CD14-positive monocyte (primary cell): ENCODE measurements around the gene LBP. TPM values are rescaled to one million over a fixed set of nuclear protein-coding genes. Genes with fewer than 3 reads are reported as not detected.
A peak's percentile ranks its signal among the peaks of the same experiment; 100 is the strongest.

Experiments
- DNase-seq, 3 donors: peaks; one replicate each; pipeline ENCODE4 v3.0.0-alpha.2; 2011 to 2022
- H2AFZ ChIP-seq: 2 replicates; pipeline ENCODE4 v1.6.0; 2012; ENCODE audit warnings: mild to moderate bottlenecking, low read depth, low read length, inconsistent platforms; ENCODE audit not compliant: insufficient read depth, poor library complexity, severe bottlenecking
- H3K27ac ChIP-seq, 2 donors: 1 replicate in 1 of 2; 2 replicates in 1 of 2; pipeline ENCODE4 v1.5.1; 2012 to 2013; ENCODE audit warnings: low read length in 2 of 2, control low read depth in 1 of 2, inconsistent platforms in 1 of 2, low read depth in 1 of 2, mild to moderate bottlenecking in 1 of 2
- H3K27me3 ChIP-seq, 2 donors: one replicate each; pipeline versions ENCODE4 v1.6.0 to v1.6.1; 2011 to 2013; ENCODE audit warnings: low read length in 2 of 2; ENCODE audit not compliant: control insufficient read depth in 2 of 2, insufficient read depth in 2 of 2
- H3K36me3 ChIP-seq, 2 donors: replicated peaks in 1 of 2; 1 replicate in 1 of 2; 2 replicates in 1 of 2; pipeline versions ENCODE4 v1.5.1 to v1.6.1; 2012 to 2013; ENCODE audit warnings: low read length in 2 of 2, control low read depth in 1 of 2, inconsistent platforms in 1 of 2, mild to moderate bottlenecking in 1 of 2; ENCODE audit not compliant: insufficient read depth in 2 of 2, control insufficient read depth in 1 of 2
- H3K4me1 ChIP-seq, 2 donors: 1 replicate in 1 of 2; 2 replicates in 1 of 2; pipeline versions ENCODE4 v1.5.1 to v1.6.1; 2012 to 2013; ENCODE audit warnings: low read length in 2 of 2, control low read depth in 1 of 2, inconsistent platforms in 1 of 2, mild to moderate bottlenecking in 1 of 2, moderate library complexity in 1 of 2; ENCODE audit not compliant: insufficient read depth in 2 of 2, control insufficient read depth in 1 of 2
- H3K4me2 ChIP-seq: replicated peaks from 2 replicates; pipeline ENCODE3; 2012; ENCODE audit warnings: low read length, moderate library complexity, mild to moderate bottlenecking; ENCODE audit not compliant: poor library complexity, severe bottlenecking; ENCODE audit errors: extremely low read depth
- H3K4me3 ChIP-seq, 3 experiments: fragments of 200-600 bp in 1 of 3; sonication (generic) in 1 of 3; replicated peaks in 1 of 3; 1 replicate in 2 of 3; 2 replicates in 1 of 3; pipeline ENCODE4 v1.5.1; 2011 to 2013; ENCODE audit warnings: low read length in 3 of 3, mild to moderate bottlenecking in 3 of 3, control low read depth in 2 of 3, low read depth in 2 of 3, inconsistent platforms in 1 of 3, moderate library complexity in 1 of 3
- H3K79me2 ChIP-seq: 2 replicates; pipeline ENCODE4 v1.6.0; 2012; ENCODE audit warnings: mild to moderate bottlenecking, control low read depth, inconsistent platforms, low read length, moderate library complexity; ENCODE audit not compliant: insufficient read depth
- H3K9ac ChIP-seq: 2 replicates; pipeline ENCODE4 v1.6.0; 2017; ENCODE audit warnings: low read length, mild to moderate bottlenecking; ENCODE audit not compliant: insufficient read depth, poor library complexity, severe bottlenecking
- H3K9me3 ChIP-seq, 2 donors: replicated peaks in 1 of 2; 1 replicate in 1 of 2; 2 replicates in 1 of 2; pipeline versions ENCODE4 v1.5.1 to v1.6.1; 2012 to 2013; ENCODE audit warnings: low read length in 2 of 2, control low read depth in 1 of 2; ENCODE audit not compliant: control insufficient read depth in 1 of 2, insufficient read depth in 1 of 2
- H4K20me1 ChIP-seq: 2 replicates; pipeline ENCODE4 v1.6.0; 2012; ENCODE audit warnings: mild to moderate bottlenecking, low read length, control low read depth, moderate library complexity; ENCODE audit not compliant: insufficient read depth
- H3K27ac Mint-ChIP-seq, 7 donors: one replicate each; pipeline ENCODE4 v1.8.0; 2020; ENCODE audit warnings: mild to moderate bottlenecking in 7 of 7, mixed read lengths in 7 of 7, moderate library complexity in 6 of 7, inconsistent platforms in 2 of 7
- H3K27me3 Mint-ChIP-seq, 3 donors: one replicate each; pipeline ENCODE4 v1.8.0; 2021 to 2022; ENCODE audit warnings: low read depth in 3 of 3, mild to moderate bottlenecking in 3 of 3, mixed read lengths in 3 of 3, moderate library complexity in 3 of 3, inconsistent platforms in 1 of 3
- H3K36me3 Mint-ChIP-seq, 2 donors: one replicate each; pipeline ENCODE4 v1.8.0; 2020; ENCODE audit warnings: mixed read lengths in 2 of 2, inconsistent platforms in 1 of 2, mild to moderate bottlenecking in 1 of 2
- H3K4me1 Mint-ChIP-seq: one replicate; pipeline ENCODE4 v1.8.0; 2020; ENCODE audit warnings: mild to moderate bottlenecking, mixed read lengths
- H3K4me3 Mint-ChIP-seq, 2 donors: one replicate each; pipeline ENCODE4 v1.8.0; 2020; ENCODE audit warnings: mild to moderate bottlenecking in 2 of 2, mixed read lengths in 2 of 2, moderate library complexity in 1 of 2
- H3K9me3 Mint-ChIP-seq, 7 donors: one replicate each; pipeline ENCODE4 v1.8.0; 2020 to 2022; ENCODE audit warnings: mixed read lengths in 7 of 7, mild to moderate bottlenecking in 6 of 7, moderate library complexity in 6 of 7, inconsistent platforms in 2 of 7
- CTCF ChIP-seq: fragments of 200-600 bp; IDR thresholded peaks from one replicate; pipeline ENCODE4 v1.8.0; 2022; ENCODE audit warnings: antibody characterized with exemption, mild to moderate bottlenecking
- WGBS: methylation state at CpG from one replicate; pipeline ENCODE4 v1.1.5; 2013; ENCODE audit warnings: missing lambda C conversion rate; ENCODE audit not compliant: insufficient coverage; 5-methylcytosine and 5-hydroxymethylcytosine counted together
- intact Hi-C, 2 donors: fragments of 100-400 bp; cut with micrococcal nuclease; formaldehyde crosslinking; loops; one replicate each; pipeline versions ENCODE4 v1.15.0 to v1.15.1; 2023
- polyA plus RNA-seq, 3 donors: library from polyadenylated mRNA; depleted of rRNA in 1 of 3; unstranded in 2 of 3; stranded (reverse) in 1 of 3; fragments of 300-500 nt in 2 of 3; fragments of >200 nt in 1 of 3; fragmentation: Illumina TruSeq in 2 of 3; gene quantifications; 1 replicate in 2 of 3; 2 replicates in 1 of 3; pipeline ENCODE4 v1.2.3, GENCODE V29; 2012 to 2021

The LBP gene
- polyA plus RNA-seq, 3 donors, result not detected

- Histone ChIP-seq H3K4me3 (no peak overlapping the region), H3K79me2 (no peaks in the 10 kb centered on the region), H3K4me1 (no peaks in the 10 kb centered on the region), H3K9me3 (no peaks in the 10 kb centered on the region), H3K36me3 (peaks cover 35 to 49% of the 10 kb centered on the region in 2 donors), H3K4me2 (no peak overlapping the region), H2AFZ (no peak overlapping the region), H3K27ac (no peak overlapping the region), H3K9ac (no peak overlapping the region), H3K27me3 (no peaks in the 10 kb centered on the region), H4K20me1 (no peaks in the 10 kb centered on the region)
- Mint-ChIP-seq H3K36me3 (peaks cover 58 to 64% of the 10 kb centered on the region in 2 donors), H3K4me3 (no peak overlapping the region), H3K27me3 (peaks cover 4 to 20% (median 10%) of the 10 kb centered on the region in 3 donors), H3K27ac (peak overlapping the region in 1 of 7 donors; percentile 47), H3K9me3 (peaks cover 0 to 6% (median 4%) of the 10 kb centered on the region in 7 donors), H3K4me1 (peaks cover 6% of the 10 kb centered on the region)
- intact Hi-C loops, result no loop called here
- no peak for TF ChIP-seq CTCF
- 100% methylated on average over 1 of the region's 3 CpGs for WGBS
- DNase-seq, result no peak
Observed at GRCh38 chr20:38325167-38325566, 21.1 kb upstream of the LBP start.

DNA sequence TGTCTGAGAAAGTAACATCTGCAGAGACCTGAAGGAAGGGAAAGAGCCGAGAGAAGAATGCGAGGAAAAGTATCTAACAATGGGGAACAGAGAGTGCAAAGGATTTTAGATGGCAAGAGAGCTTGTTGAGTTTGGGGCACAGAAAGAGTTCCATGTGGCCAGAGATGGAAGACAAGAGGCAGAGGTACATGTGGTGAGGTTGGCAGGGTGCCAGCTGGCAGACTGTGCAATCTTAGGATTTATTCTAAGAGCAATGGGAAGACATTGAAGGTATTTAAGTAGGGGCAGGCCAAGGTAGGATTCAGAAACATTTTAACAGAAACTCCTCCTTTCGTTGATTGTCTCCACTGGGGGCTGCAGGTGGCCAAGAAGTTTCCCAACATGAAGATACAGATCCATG lies 20.4 kb upstream of the LBP start:
- Mint-ChIP-seq H3K27ac (peak overlapping the region in 1 of 7 donors; percentile 47), H3K27me3 (peaks cover 4 to 17% (median 6%) of the 10 kb centered on the region in 3 donors), H3K4me3 (no peak overlapping the region), H3K9me3 (peaks cover 0 to 6% (median 4%) of the 10 kb centered on the region in 7 donors), H3K4me1 (peaks cover 5% of the 10 kb centered on the region), H3K36me3 (peaks cover 54 to 59% of the 10 kb centered on the region in 2 donors)
- Histone ChIP-seq H3K27me3 (no peaks in the 10 kb centered on the region), H4K20me1 (no peaks in the 10 kb centered on the region), H3K4me3 (no peak overlapping the region), H2AFZ (no peak overlapping the region), H3K4me2 (no peak overlapping the region), H3K4me1 (no peaks in the 10 kb centered on the region), H3K79me2 (no peaks in the 10 kb centered on the region), H3K9ac (no peak overlapping the region), H3K27ac (no peak overlapping the region), H3K36me3 (peaks cover 33 to 45% of the 10 kb centered on the region in 2 donors), H3K9me3 (no peaks in the 10 kb centered on the region)
- no peak for DNase-seq
- WGBS, result 92% methylated on average over 3 of the region's 3 CpGs
- intact Hi-C loops, result no loop called here
- no peak for TF ChIP-seq CTCF
